ENCODE data around the gene TNNI2. TPM values are rescaled to one million over a fixed set of nuclear protein-coding genes. Genes with fewer than 3 reads are reported as not detected.
A peak's percentile ranks its signal among the peaks of the same experiment; 100 is the strongest.

Gene TNNI2
- total RNA-seq, 4 donors from 2014 or later, result not detected

DNA sequence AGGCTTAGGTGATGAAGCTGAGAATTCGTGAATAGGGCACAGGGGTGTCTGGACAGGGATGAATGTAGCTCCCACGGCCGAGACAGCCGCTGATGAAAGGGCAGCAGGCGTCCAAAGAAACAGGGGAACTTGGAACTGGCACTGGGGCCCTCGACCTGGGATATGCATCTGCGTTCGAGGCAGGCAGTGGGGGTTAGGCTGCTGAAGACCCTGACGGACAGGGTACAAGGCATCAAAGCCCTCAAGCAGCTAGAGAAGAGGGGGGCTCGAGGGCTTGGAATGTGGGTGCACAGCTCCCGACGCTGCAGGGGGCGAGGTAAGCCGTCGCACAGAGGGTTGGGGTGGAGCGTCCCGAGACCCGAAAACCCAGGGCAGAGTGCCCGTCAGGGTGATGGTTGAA lies 10.8 kb upstream of the TNNI2 start:
- WGBS, 2 donors, result 63 to 64% methylated on average over 18 to 19 of the region's 19 CpGs
- peaks cover 0 to 93% (median 48%) of the 10 kb centered on the region in 4 donors for H3K4me1 ChIP-seq
- H3K27me3 ChIP-seq, result no peaks in the 10 kb centered on the region
- no peaks in the 10 kb centered on the region for H3K9me3 ChIP-seq
- H3K36me3 ChIP-seq, result no peaks in the 10 kb centered on the region
- peak overlapping the region; percentile 5 to 91 (median 67) for H3K27ac ChIP-seq
- H3K4me3 ChIP-seq, result no peak overlapping the region
- TF ChIP-seq EP300 (IDR thresholded peaks at IDR 0.05), result no peak
- TF ChIP-seq POLR2A (IDR thresholded peaks at IDR 0.05), result no peak
- TF ChIP-seq, protein P1, sequence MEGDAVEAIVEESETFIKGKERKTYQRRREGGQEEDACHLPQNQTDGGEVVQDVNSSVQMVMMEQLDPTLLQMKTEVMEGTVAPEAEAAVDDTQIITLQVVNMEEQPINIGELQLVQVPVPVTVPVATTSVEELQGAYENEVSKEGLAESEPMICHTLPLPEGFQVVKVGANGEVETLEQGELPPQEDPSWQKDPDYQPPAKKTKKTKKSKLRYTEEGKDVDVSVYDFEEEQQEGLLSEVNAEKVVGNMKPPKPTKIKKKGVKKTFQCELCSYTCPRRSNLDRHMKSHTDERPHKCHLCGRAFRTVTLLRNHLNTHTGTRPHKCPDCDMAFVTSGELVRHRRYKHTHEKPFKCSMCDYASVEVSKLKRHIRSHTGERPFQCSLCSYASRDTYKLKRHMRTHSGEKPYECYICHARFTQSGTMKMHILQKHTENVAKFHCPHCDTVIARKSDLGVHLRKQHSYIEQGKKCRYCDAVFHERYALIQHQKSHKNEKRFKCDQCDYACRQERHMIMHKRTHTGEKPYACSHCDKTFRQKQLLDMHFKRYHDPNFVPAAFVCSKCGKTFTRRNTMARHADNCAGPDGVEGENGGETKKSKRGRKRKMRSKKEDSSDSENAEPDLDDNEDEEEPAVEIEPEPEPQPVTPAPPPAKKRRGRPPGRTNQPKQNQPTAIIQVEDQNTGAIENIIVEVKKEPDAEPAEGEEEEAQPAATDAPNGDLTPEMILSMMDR (IDR thresholded peaks at IDR 0.05), result no peak
- DNase-seq (ENCODE audit: low spot score in 2 of 2), result no peak

DNA sequence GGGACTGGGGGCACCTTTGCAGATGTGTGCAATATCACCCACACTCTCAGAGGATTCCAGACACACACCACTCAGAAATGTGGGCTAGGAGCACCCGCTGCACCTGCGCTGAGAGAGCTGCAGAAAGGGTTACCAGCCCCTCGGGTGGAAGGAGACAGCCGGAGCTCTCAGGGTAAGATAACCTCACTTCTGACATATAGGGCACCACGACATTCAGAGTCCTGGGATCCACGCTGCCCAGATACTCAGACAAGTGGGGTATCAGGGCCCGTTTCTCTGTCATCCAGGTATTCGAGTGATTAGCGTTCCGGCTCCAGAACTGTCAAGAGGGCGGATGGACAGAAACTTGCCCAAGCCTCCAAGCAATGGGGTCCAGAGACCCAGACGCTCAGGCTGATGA lies 10.2 kb upstream of the TNNI2 start:
- Histone ChIP-seq H3K4me3 (no peak overlapping the region), H3K4me1 (peaks cover 0 to 94% (median 48%) of the 10 kb centered on the region in 4 donors), H3K36me3 (no peaks in the 10 kb centered on the region), H3K9me3 (no peaks in the 10 kb centered on the region), H3K27me3 (no peaks in the 10 kb centered on the region), H3K27ac (peak overlapping the region in 3 of 4 donors; percentile 61 to 91 (median 73))
- WGBS, 2 donors, result 90% methylated on average over 12 of the region's 12 CpGs
- TF ChIP-seq, protein P1 (IDR thresholded peaks at IDR 0.05), result no peak
- TF ChIP-seq POLR2A (IDR thresholded peaks at IDR 0.05) (no peak), EP300 (IDR thresholded peaks at IDR 0.05) (no peak)
- no peak for DNase-seq (ENCODE audit: low spot score in 2 of 2)

DNA sequence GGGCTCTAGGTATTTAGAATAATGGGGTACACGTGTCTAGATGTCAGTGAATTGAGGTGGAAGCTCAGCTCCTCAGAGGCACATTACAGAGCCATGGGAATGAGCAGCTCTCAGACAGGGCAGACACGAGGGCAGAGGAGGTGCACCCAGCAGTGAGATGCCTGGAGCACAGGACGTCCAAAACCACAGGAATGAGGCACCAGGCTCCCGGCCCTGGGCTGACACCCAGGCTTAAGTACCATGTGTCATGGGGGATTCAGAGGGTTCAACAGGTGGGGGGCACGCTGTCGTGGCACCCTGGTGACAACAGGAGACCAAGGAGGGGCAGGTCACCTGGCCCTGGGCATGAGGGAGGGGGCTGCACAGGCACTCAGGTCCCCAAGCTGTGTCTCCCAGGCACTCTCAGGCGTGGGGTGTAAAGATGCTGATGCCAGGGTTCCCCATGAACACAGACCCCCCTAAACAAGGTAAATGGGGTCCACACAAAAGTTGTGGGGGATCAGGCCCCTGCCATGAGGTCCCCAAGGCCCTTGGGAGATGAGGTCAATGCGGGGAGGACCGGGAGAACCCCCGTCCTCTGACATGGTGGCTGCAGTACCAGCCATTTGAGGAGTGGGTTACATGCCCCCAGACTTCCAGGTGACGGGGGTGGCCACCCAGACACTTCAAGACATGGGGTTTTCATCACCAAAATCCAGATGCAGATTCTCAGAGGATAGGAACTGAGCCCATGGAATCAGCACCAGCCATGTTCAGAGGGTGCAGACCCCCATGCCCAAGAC lies 9.6 kb upstream of the TNNI2 start:
- 70 to 73% methylated on average over 10 to 11 of the region's 11 CpGs for WGBS, 2 donors
- DNase-seq (ENCODE audit: low spot score in 2 of 2), result no peak
- Histone ChIP-seq H3K4me3 (no peak overlapping the region), H3K9me3 (no peaks in the 10 kb centered on the region), H3K27me3 (no peaks in the 10 kb centered on the region), H3K4me1 (peaks cover 0 to 88% (median 48%) of the 10 kb centered on the region in 4 donors), H3K36me3 (no peaks in the 10 kb centered on the region), H3K27ac (peak overlapping the region in 2 of 4 donors; percentile 78 to 91)
- TF ChIP-seq, protein P1 (IDR thresholded peaks at IDR 0.05), result no peak
- no peak for TF ChIP-seq EP300 (IDR thresholded peaks at IDR 0.05)
- TF ChIP-seq POLR2A (IDR thresholded peaks at IDR 0.05), result no peak

DNA sequence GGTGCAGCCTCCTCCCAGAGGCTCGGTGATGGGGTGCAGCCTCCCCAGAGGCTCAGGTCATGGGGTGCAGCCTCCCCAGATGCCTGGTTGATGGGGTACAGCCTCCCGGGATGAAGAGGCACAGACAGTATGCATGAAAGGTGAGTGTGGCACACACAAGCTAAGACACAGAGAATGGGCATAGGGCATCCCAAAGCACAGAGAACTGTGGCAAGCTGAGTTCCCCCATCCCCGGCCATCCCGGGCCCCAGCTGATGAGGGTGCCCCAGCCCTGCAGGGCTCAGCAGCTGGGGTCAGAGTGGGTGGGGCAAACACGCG lies 8.8 kb upstream of the TNNI2 start:
- TF ChIP-seq EP300 (IDR thresholded peaks at IDR 0.05) (no peak), POLR2A (IDR thresholded peaks at IDR 0.05) (no peak)
- TF ChIP-seq, protein P1 (IDR thresholded peaks at IDR 0.05), result no peak
- no peaks in the 10 kb centered on the region for H3K9me3 ChIP-seq
- no peaks in the 10 kb centered on the region for H3K27me3 ChIP-seq
- peaks cover 0 to 81% (median 43%) of the 10 kb centered on the region in 4 donors for H3K4me1 ChIP-seq
- peak overlapping the region in 3 of 4 donors; percentile 58 to 91 (median 78) for H3K27ac ChIP-seq
- H3K4me3 ChIP-seq, result no peak overlapping the region
- 32 to 40% methylated on average over 5 to 6 of the region's 6 CpGs for WGBS, 2 donors
- DNase-seq (ENCODE audit: low spot score in 2 of 2), result no peak
- H3K36me3 ChIP-seq, result no peaks in the 10 kb centered on the region
